DOHH2 (cell line): ENCODE measurements around the gene PAGE1.

Experiments
- H3F3A ChIP-seq: fragments of 200-600 bp; sonication (generic), shearing (Covaris generic); 2 replicates; pipeline ENCODE4 v1.6.0; 2016; ENCODE audit warnings: antibody characterized with exemption, mild to moderate bottlenecking; ENCODE audit not compliant: control insufficient read depth, insufficient read depth
- H3K27ac ChIP-seq: fragments of 200-600 bp; sonication (generic); 2 replicates; pipeline ENCODE4 v1.5.1; 2014; ENCODE audit warnings: low read depth, mild to moderate bottlenecking, low read length, moderate library complexity
- H3K27me3 ChIP-seq: fragments of 200-600 bp; sonication (generic); 2 replicates; pipeline ENCODE4 v1.6.1; 2014; ENCODE audit warnings: mild to moderate bottlenecking, low read length, mixed read lengths; ENCODE audit not compliant: control insufficient read depth
- H3K36me3 ChIP-seq: fragments of 200-600 bp; sonication (generic); 2 replicates; pipeline ENCODE4 v1.6.1; 2014; ENCODE audit warnings: mild to moderate bottlenecking, low read length, moderate library complexity, mixed read lengths; ENCODE audit not compliant: control insufficient read depth
- H3K4me1 ChIP-seq: fragments of 200-600 bp; sonication (generic); 2 replicates; pipeline ENCODE4 v1.6.1; 2014; ENCODE audit warnings: mild to moderate bottlenecking, low read length, mixed read lengths; ENCODE audit not compliant: control insufficient read depth
- H3K4me2 ChIP-seq: fragments of 200-600 bp; sonication (generic); 2 replicates; pipeline ENCODE4 v1.6.0; 2014; ENCODE audit warnings: mild to moderate bottlenecking, low read length, moderate library complexity
- H3K4me3 ChIP-seq: fragments of 200-600 bp; sonication (generic); 2 replicates; pipeline ENCODE4 v1.5.1; 2014; ENCODE audit warnings: mild to moderate bottlenecking, low read length, mixed read lengths
- H3K79me2 ChIP-seq: fragments of 200-600 bp; sonication (generic); 2 replicates; pipeline ENCODE4 v1.6.1; 2014; ENCODE audit warnings: mild to moderate bottlenecking, low read length, mixed read lengths; ENCODE audit not compliant: control insufficient read depth
- H3K9me2 ChIP-seq: fragments of 200-600 bp; sonication (generic); replicated peaks from 2 replicates; pipeline ENCODE4 v1.6.1; 2014; ENCODE audit warnings: mild to moderate bottlenecking, low read length, mixed read lengths; ENCODE audit not compliant: control insufficient read depth
- H3K9me3 ChIP-seq: fragments of 200-600 bp; sonication (generic); 2 replicates; pipeline ENCODE4 v1.6.1; 2014; ENCODE audit warnings: antibody characterized with exemption, low read length, mixed read lengths; ENCODE audit not compliant: control insufficient read depth, insufficient read depth
- H4K20me1 ChIP-seq: fragments of 200-600 bp; sonication (generic); 2 replicates; pipeline ENCODE4 v1.6.0; 2014; ENCODE audit warnings: low read depth, mild to moderate bottlenecking, antibody characterized with exemption, low read length, moderate library complexity; ENCODE audit not compliant: control insufficient read depth, insufficient read depth
- EZH2phosphoT487 ChIP-seq: fragments of 200-600 bp; sonication (generic); IDR thresholded peaks from 2 replicates; pipeline ENCODE4 v1.6.1; 2017; ENCODE audit warnings: borderline replicate concordance, mild to moderate bottlenecking, antibody characterized with exemption, low read length, moderate library complexity, mixed read lengths
- TF ChIP-seq, protein P1 (sequence below): fragments of 200-600 bp; sonication (generic); IDR thresholded peaks from one replicate; pipeline ENCODE4 v1.5.1; 2014; ENCODE audit warnings: antibody characterized with exemption, mild to moderate bottlenecking, low read depth, low read length; ENCODE audit not compliant: poor library complexity, severe bottlenecking

Gene PAGE1

DNA sequence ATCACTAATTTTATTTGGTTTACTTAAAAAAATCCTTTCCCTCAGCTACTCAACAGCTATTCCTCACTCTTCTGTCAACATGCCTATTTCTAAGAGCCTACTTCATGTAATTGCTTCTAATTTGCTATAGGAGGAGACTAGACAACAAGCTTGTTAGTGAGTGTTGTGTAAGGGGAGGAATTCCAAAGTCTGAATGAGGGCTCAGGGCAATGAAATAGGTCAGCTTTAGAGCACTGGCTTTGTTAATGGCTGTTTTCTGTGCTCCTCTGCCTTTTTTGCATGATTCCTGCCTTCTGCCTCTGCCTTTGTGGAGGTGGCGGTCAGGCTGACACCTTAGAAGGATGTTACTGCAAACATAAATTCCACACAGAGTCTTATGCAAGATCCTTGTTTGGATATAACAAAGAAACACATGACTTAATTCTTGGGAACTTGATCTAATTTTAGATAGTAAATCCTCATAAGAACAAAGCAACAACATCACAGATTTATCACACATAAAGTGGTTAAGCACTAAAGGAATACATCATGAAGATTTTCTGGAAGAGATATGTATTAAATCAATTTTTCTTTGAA, 15.0 kb upstream of the PAGE1 start:
- Histone ChIP-seq H3K27ac (no peak overlapping the region), H3K27me3 (no peaks in the 10 kb centered on the region), H3K9me2 (no peaks in the 10 kb centered on the region)

DNA sequence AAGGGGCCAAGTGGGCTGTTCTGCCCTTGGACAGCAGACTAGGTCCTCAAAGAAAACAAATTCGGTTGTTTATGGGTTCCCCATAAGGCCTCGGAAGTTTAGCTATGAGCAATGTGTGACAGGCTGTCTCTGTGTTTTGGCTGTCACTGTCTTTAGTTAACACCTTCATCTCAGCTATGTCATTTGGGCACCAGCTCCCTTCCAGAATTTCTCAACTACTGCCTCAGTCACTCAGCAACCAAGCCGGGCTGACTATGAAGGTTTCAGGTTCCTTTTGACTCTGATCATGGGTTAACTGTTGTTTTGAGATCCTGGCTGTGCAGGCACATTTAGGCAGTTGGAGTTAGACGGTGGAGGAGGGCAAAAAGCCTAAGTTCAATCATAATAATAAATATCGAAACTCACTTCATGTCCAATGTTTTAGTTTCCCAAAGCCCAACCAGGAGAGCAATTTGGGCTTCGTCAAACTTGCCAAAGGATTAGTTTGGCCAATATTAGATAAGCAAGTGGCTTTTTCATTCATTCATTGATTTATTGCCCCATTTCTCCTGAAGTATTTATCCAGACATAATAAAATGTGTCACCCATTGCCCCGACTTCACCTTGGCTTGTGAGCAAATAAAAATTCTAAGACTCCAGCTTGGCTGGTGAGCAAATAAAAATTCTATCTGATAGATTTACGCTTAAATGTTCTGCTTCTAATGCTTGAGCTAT, 9.1 kb upstream of the PAGE1 start:
- no peaks in the 10 kb centered on the region for H3K36me3 ChIP-seq
- TF ChIP-seq, protein P1, sequence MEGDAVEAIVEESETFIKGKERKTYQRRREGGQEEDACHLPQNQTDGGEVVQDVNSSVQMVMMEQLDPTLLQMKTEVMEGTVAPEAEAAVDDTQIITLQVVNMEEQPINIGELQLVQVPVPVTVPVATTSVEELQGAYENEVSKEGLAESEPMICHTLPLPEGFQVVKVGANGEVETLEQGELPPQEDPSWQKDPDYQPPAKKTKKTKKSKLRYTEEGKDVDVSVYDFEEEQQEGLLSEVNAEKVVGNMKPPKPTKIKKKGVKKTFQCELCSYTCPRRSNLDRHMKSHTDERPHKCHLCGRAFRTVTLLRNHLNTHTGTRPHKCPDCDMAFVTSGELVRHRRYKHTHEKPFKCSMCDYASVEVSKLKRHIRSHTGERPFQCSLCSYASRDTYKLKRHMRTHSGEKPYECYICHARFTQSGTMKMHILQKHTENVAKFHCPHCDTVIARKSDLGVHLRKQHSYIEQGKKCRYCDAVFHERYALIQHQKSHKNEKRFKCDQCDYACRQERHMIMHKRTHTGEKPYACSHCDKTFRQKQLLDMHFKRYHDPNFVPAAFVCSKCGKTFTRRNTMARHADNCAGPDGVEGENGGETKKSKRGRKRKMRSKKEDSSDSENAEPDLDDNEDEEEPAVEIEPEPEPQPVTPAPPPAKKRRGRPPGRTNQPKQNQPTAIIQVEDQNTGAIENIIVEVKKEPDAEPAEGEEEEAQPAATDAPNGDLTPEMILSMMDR, result no peak
- TF ChIP-seq EZH2phosphoT487, result no peak
- no peaks in the 10 kb centered on the region; the same call in 1 of the 2 replicates for H3K27me3 ChIP-seq
- no peaks in the 10 kb centered on the region for H3K79me2 ChIP-seq
- no peaks in the 10 kb centered on the region for H4K20me1 ChIP-seq
- H3K4me2 ChIP-seq, result no peak overlapping the region
- no peaks in the 10 kb centered on the region for H3K9me3 ChIP-seq
- no peaks in the 10 kb centered on the region for H3F3A ChIP-seq
- no peak overlapping the region for H3K27ac ChIP-seq
- no peaks in the 10 kb centered on the region for H3K9me2 ChIP-seq
- H3K4me1 ChIP-seq, result no peaks in the 10 kb centered on the region
- H3K4me3 ChIP-seq, result no peak overlapping the region

More for the DNA sequence above, 15.0 kb upstream of the PAGE1 start:
- Histone ChIP-seq H3K4me3 (no peak overlapping the region), H3F3A (no peaks in the 10 kb centered on the region), H3K4me2 (no peak overlapping the region), H3K4me1 (no peaks in the 10 kb centered on the region), H3K36me3 (no peaks in the 10 kb centered on the region), H3K9me3 (no peaks in the 10 kb centered on the region), H3K79me2 (no peaks in the 10 kb centered on the region), H4K20me1 (no peaks in the 10 kb centered on the region)
- TF ChIP-seq, protein P1, result no peak
- no peak for TF ChIP-seq EZH2phosphoT487

DNA sequence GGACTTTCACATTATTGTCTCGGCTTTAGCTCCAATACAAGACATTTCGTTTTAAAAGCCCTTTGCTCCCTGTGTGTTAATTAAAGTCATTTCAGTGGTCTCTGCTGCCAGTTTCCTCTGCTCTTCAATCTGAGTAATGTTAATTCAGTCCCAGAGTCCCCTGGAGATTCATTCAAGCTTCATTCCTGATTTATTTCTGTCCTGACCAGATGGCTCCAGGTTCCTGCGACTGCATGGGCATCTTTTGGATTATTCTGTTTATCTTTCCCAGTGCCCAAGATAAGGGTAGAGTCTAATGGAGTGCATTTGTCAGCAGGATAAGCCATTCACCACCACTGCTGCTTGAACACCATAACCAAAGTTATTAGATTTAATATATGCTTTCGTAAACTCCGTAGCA, 6.1 kb upstream of the PAGE1 start:
- no peak overlapping the region for H3K4me2 ChIP-seq
- H3F3A ChIP-seq, result no peaks in the 10 kb centered on the region
- no peak for TF ChIP-seq EZH2phosphoT487
- TF ChIP-seq, protein P1, result no peak
- no peaks in the 10 kb centered on the region for H3K9me2 ChIP-seq
- H3K4me3 ChIP-seq, result no peak overlapping the region
- H4K20me1 ChIP-seq, result no peaks in the 10 kb centered on the region
- no peaks in the 10 kb centered on the region for H3K4me1 ChIP-seq
- no peaks in the 10 kb centered on the region for H3K36me3 ChIP-seq
- no peaks in the 10 kb centered on the region for H3K79me2 ChIP-seq
- no peaks in the 10 kb centered on the region for H3K9me3 ChIP-seq
- no peak overlapping the region for H3K27ac ChIP-seq
- H3K27me3 ChIP-seq, result no peaks in the 10 kb centered on the region; the same call in 1 of the 2 replicates
